ENCODE results near the gene N4BP3.

Gene N4BP3

DNA sequence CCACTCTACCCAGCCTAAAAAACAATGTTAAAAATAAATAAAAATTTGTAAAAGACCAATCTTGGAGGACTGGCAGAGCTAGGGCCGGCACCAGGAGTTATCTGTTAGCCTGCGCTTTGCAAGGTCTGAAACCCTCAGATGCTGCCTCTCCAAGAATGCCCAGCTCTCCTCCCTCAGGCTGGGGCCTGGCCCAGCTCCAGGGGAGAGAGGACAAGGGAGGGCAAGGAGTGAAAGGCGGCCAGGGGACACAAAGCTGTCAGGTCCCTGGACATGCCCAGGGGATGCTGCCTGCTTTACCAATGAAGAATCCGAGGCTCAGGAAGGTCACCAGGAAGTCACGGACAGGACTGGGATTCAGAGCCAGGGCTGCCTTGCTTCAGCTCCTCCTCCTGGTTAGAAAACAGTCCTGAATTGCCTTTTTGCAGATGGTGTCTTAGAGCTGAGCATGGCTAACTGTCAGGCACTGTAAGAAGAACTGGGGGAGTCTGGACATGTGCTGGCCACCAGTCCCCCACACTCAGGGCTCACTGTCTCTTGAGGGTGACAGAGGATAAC, 5.5 kb upstream of the N4BP3 start:
- no peak for ATAC-seq (ENCODE audit: insufficient read depth, low read depth)
- peaks cover 3% of the 10 kb centered on the region for H3K9me3 ChIP-seq (ENCODE audit: insufficient read depth, low read length, severe bottlenecking)

DNA sequence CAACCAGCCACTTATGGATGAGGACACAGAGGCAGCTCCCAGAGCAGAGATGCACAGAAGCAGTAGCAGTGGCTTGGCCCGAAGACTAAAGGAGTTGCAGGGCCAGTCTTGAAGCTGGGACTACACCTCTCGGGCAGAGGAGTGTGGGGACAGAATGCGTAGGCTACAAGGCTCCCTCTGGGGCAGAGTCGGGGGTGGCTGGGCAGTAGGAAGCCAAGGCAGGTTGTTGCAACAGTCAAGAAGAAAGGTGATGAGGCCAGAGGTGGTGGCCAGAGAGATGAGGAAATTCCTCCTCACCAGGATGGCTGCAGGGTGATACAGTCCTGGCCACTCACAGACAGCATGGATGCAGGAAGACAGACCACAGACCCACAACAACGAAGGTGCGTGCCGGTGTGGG, 4.9 kb upstream of the N4BP3 start:
- Histone ChIP-seq H3K79me2 (ENCODE audit: insufficient read depth, low read length) (no peaks in the 10 kb centered on the region), H4K20me1 (ENCODE audit: insufficient read depth, low read length) (peaks cover 3% of the 10 kb centered on the region; the same call in 1 of the 2 replicates), H3K9me3 (ENCODE audit: insufficient read depth, low read length, severe bottlenecking) (peaks cover 5% of the 10 kb centered on the region), H3K4me3 (ENCODE audit: low read depth in 1 of 2, low read length in 2 of 2) (no peak overlapping the region), H3K4me2 (ENCODE audit: insufficient read depth, low read length) (no peak overlapping the region), H2AFZ (ENCODE audit: low read depth, low read length) (no peak overlapping the region), H3K36me3 (ENCODE audit: insufficient read depth, low read length) (no peaks in the 10 kb centered on the region), H3K4me1 (ENCODE audit: insufficient read depth, low read length) (peaks cover 1% of the 10 kb centered on the region), H3K9ac (ENCODE audit: low read depth, low read length) (no peak overlapping the region), H3K27ac (ENCODE audit: low read length) (no peak overlapping the region), H3K27me3 (ENCODE audit: insufficient read depth, low read length, poor library complexity) (peaks cover 13% of the 10 kb centered on the region)
- TF ChIP-seq, protein P1, sequence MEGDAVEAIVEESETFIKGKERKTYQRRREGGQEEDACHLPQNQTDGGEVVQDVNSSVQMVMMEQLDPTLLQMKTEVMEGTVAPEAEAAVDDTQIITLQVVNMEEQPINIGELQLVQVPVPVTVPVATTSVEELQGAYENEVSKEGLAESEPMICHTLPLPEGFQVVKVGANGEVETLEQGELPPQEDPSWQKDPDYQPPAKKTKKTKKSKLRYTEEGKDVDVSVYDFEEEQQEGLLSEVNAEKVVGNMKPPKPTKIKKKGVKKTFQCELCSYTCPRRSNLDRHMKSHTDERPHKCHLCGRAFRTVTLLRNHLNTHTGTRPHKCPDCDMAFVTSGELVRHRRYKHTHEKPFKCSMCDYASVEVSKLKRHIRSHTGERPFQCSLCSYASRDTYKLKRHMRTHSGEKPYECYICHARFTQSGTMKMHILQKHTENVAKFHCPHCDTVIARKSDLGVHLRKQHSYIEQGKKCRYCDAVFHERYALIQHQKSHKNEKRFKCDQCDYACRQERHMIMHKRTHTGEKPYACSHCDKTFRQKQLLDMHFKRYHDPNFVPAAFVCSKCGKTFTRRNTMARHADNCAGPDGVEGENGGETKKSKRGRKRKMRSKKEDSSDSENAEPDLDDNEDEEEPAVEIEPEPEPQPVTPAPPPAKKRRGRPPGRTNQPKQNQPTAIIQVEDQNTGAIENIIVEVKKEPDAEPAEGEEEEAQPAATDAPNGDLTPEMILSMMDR (IDR thresholded peaks at IDR 0.05; ENCODE audit: borderline replicate concordance, extremely low read depth, low read length, poor library complexity, severe bottlenecking) = no peak
- no peak for TF ChIP-seq EZH2 (IDR thresholded peaks at IDR 0.05; ENCODE audit: borderline replicate concordance, low read depth, low read length, severe bottlenecking)
- no peak for ATAC-seq (ENCODE audit: insufficient read depth, low read depth)
- no peak for DNase-seq

More for the DNA sequence above, 5.5 kb upstream of the N4BP3 start:
- H3K4me1 ChIP-seq (ENCODE audit: insufficient read depth, low read length) = no peaks in the 10 kb centered on the region
- no peak for DNase-seq
- no peak overlapping the region for H3K27ac ChIP-seq (ENCODE audit: low read length)
- no peaks in the 10 kb centered on the region for H3K79me2 ChIP-seq (ENCODE audit: insufficient read depth, low read length)
- peaks cover 7% of the 10 kb centered on the region for H3K27me3 ChIP-seq (ENCODE audit: insufficient read depth, low read length, poor library complexity)
- H4K20me1 ChIP-seq (ENCODE audit: insufficient read depth, low read length) = peaks cover 3% of the 10 kb centered on the region; the same call in 1 of the 2 replicates
- H3K4me3 ChIP-seq (ENCODE audit: low read depth in 1 of 2, low read length in 2 of 2) = no peak overlapping the region
- no peaks in the 10 kb centered on the region for H3K36me3 ChIP-seq (ENCODE audit: insufficient read depth, low read length)
- no peak for TF ChIP-seq EZH2 (IDR thresholded peaks at IDR 0.05; ENCODE audit: borderline replicate concordance, low read depth, low read length, severe bottlenecking)
- TF ChIP-seq, protein P1 (IDR thresholded peaks at IDR 0.05; ENCODE audit: borderline replicate concordance, extremely low read depth, low read length, poor library complexity, severe bottlenecking) = no peak
- no peak overlapping the region for H2AFZ ChIP-seq (ENCODE audit: low read depth, low read length)
- H3K9ac ChIP-seq (ENCODE audit: low read depth, low read length) = no peak overlapping the region
- H3K4me2 ChIP-seq (ENCODE audit: insufficient read depth, low read length) = no peak overlapping the region

DNA sequence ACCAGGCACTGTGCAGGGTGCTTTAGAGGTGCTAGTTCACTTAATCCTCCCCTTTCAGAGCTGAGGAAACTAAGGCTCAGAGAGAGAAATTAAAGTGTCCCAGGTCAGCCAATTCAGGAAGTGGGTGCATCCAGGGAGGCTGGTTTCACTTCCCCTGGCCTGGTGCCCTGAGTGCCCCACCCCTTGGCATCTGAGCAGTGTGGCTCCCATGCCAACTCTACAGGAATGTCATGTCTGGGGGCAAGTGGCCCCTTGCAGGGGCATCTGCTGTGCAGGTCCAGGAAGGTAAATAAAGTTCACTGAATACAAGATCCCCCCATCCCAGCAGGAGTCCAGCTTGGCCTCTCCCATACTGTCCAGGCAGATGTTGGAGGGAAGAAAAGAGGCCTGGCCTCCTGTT, 4.4 kb upstream of the N4BP3 start:
- no peak overlapping the region for H3K9ac ChIP-seq (ENCODE audit: low read depth, low read length)
- H3K4me1 ChIP-seq (ENCODE audit: insufficient read depth, low read length) = peaks cover 7% of the 10 kb centered on the region
- H3K79me2 ChIP-seq (ENCODE audit: insufficient read depth, low read length) = no peaks in the 10 kb centered on the region
- H3K27ac ChIP-seq (ENCODE audit: low read length) = no peak overlapping the region
- H2AFZ ChIP-seq (ENCODE audit: low read depth, low read length) = no peak overlapping the region
- no peaks in the 10 kb centered on the region for H3K36me3 ChIP-seq (ENCODE audit: insufficient read depth, low read length)
- TF ChIP-seq, protein P1 (IDR thresholded peaks at IDR 0.05; ENCODE audit: borderline replicate concordance, extremely low read depth, low read length, poor library complexity, severe bottlenecking) = no peak
- TF ChIP-seq EZH2 (IDR thresholded peaks at IDR 0.05; ENCODE audit: borderline replicate concordance, low read depth, low read length, severe bottlenecking) = no peak
- peaks cover 18% of the 10 kb centered on the region for H3K27me3 ChIP-seq (ENCODE audit: insufficient read depth, low read length, poor library complexity)
- H3K4me2 ChIP-seq (ENCODE audit: insufficient read depth, low read length) = no peak overlapping the region
- H3K4me3 ChIP-seq (ENCODE audit: low read depth in 1 of 2, low read length in 2 of 2) = no peak overlapping the region
- peaks cover 5% of the 10 kb centered on the region for H3K9me3 ChIP-seq (ENCODE audit: insufficient read depth, low read length, severe bottlenecking)
- H4K20me1 ChIP-seq (ENCODE audit: insufficient read depth, low read length) = peaks cover 3% of the 10 kb centered on the region; the same call in 1 of the 2 replicates
- DNase-seq (no peak), ATAC-seq (ENCODE audit: insufficient read depth, low read depth) (no peak)

Data from DND-41 (cell line).